T-cell (primary cell): ENCODE results near the gene FASTK. TPM values are rescaled to one million over a fixed set of nuclear protein-coding genes. Genes with fewer than 3 reads are reported as not detected.

Source experiments
- ATAC-seq, 4 experiments: fragments of 200-7000 bp in 3 of 4; fragments of 150-1000 bp in 1 of 4; cut with Tn5 transposase; replicated peaks in 1 of 4; 1 replicate in 3 of 4; 2 replicates in 1 of 4; pipeline ENCODE4 v1.10.0; 2021; ENCODE audit warnings: moderate library complexity in 3 of 4, mild to moderate bottlenecking in 2 of 4, moderate number of reproducible peaks in 1 of 4
- CTCF ChIA-PET, 2 donors: fragments of 300-600 bp; sonication (Branson Sonifier 250); formaldehyde crosslinking; loops; one replicate each; lab custom pipeline; 2022; ENCODE audit warnings: antibody characterized with exemption in 2 of 2; lab: Charles Lee
- POLR2A ChIA-PET, 2 donors: fragments of 300-600 bp; sonication (Branson Sonifier 250); formaldehyde crosslinking; loops; one replicate each; lab custom pipeline; 2022; ENCODE audit warnings: antibody characterized with exemption in 2 of 2; lab: Charles Lee
- DNase-seq, 35 experiments: peaks; one replicate each; pipeline versions ENCODE4 v3.0.0 to v3.0.0-alpha.2; 2013 to 2023
- H3K27ac ChIP-seq: one replicate; pipeline ENCODE4 v1.5.1; 2013; ENCODE audit warnings: low read length
- H3K27me3 ChIP-seq, 2 experiments: replicated peaks in 1 of 2; 1 replicate in 1 of 2; 2 replicates in 1 of 2; pipeline versions ENCODE4 v1.6.1 to v1.7.0; 2013; ENCODE audit warnings: low read length in 1 of 2, mixed read lengths in 1 of 2; ENCODE audit not compliant: control insufficient read depth in 2 of 2, insufficient read depth in 2 of 2; ENCODE audit errors: extremely low read depth in 1 of 2
- H3K36me3 ChIP-seq, 2 donors: 1 replicate in 1 of 2; 2 replicates in 1 of 2; pipeline versions ENCODE4 v1.6.1 to v1.7.0; 2013; ENCODE audit warnings: low read length in 1 of 2; ENCODE audit not compliant: control insufficient read depth in 2 of 2, insufficient read depth in 1 of 2; ENCODE audit errors: extremely low read depth in 1 of 2
- H3K4me1 ChIP-seq, 2 experiments: 1 replicate in 1 of 2; 2 replicates in 1 of 2; pipeline versions ENCODE4 v1.6.1 to v1.7.0; 2013; ENCODE audit warnings: low read length in 2 of 2, mixed read lengths in 1 of 2; ENCODE audit not compliant: insufficient read depth in 2 of 2, control insufficient read depth in 1 of 2; ENCODE audit errors: extremely low read depth in 1 of 2
- H3K4me3 ChIP-seq, 2 donors: 1 replicate in 1 of 2; 2 replicates in 1 of 2; pipeline versions ENCODE4 v1.5.1 to v1.7.0; 2013; ENCODE audit warnings: mild to moderate bottlenecking in 2 of 2, low read length in 1 of 2, moderate library complexity in 1 of 2; ENCODE audit not compliant: control insufficient read depth in 1 of 2; ENCODE audit errors: extremely low read depth in 1 of 2
- H3K9me3 ChIP-seq: 2 replicates; pipeline ENCODE4 v1.7.0; 2013
- H3K27ac Mint-ChIP-seq, 2 donors: one replicate each; pipeline ENCODE4 v1.8.0; 2020 to 2021; ENCODE audit warnings: mild to moderate bottlenecking in 2 of 2, mixed read lengths in 2 of 2
- H3K27me3 Mint-ChIP-seq, 2 donors: one replicate each; pipeline ENCODE4 v1.8.0; 2021 to 2022; ENCODE audit warnings: mixed read lengths in 2 of 2
- H3K36me3 Mint-ChIP-seq: one replicate; pipeline ENCODE4 v1.8.0; 2021; ENCODE audit warnings: mixed read lengths
- H3K4me1 Mint-ChIP-seq, 3 donors: one replicate each; pipeline ENCODE4 v1.8.0; 2020 to 2022; ENCODE audit warnings: mixed read lengths in 3 of 3, mild to moderate bottlenecking in 1 of 3
- H3K4me3 Mint-ChIP-seq, 3 donors: one replicate each; pipeline ENCODE4 v1.8.0; 2020 to 2022; ENCODE audit warnings: mild to moderate bottlenecking in 3 of 3, mixed read lengths in 3 of 3, moderate library complexity in 3 of 3
- H3K9me3 Mint-ChIP-seq, 3 donors: one replicate each; pipeline ENCODE4 v1.8.0; 2020 to 2022; ENCODE audit warnings: mixed read lengths in 3 of 3
- WGBS: methylation state at CpG from one replicate; pipeline ENCODE4 v1.1.5; 2013; ENCODE audit warnings: missing lambda C conversion rate; ENCODE audit not compliant: insufficient coverage; 5-methylcytosine and 5-hydroxymethylcytosine counted together
- total RNA-seq, 35 experiments: library from RNA in 6 of 35; stranded (reverse) in 6 of 35; fragments of 120-200 nt in 1 of 35; gene quantifications; one replicate each; pipeline versions ENCODE4 v1.2.1 to v1.2.4 and lab custom pipeline; 2013 to 2026

The FASTK gene
- total RNA-seq, 5 donors from 2014 or later (not counting 1 experiment from before 2014, with no cell fraction given), result 98.8 to 157 (median 151) TPM

DNA sequence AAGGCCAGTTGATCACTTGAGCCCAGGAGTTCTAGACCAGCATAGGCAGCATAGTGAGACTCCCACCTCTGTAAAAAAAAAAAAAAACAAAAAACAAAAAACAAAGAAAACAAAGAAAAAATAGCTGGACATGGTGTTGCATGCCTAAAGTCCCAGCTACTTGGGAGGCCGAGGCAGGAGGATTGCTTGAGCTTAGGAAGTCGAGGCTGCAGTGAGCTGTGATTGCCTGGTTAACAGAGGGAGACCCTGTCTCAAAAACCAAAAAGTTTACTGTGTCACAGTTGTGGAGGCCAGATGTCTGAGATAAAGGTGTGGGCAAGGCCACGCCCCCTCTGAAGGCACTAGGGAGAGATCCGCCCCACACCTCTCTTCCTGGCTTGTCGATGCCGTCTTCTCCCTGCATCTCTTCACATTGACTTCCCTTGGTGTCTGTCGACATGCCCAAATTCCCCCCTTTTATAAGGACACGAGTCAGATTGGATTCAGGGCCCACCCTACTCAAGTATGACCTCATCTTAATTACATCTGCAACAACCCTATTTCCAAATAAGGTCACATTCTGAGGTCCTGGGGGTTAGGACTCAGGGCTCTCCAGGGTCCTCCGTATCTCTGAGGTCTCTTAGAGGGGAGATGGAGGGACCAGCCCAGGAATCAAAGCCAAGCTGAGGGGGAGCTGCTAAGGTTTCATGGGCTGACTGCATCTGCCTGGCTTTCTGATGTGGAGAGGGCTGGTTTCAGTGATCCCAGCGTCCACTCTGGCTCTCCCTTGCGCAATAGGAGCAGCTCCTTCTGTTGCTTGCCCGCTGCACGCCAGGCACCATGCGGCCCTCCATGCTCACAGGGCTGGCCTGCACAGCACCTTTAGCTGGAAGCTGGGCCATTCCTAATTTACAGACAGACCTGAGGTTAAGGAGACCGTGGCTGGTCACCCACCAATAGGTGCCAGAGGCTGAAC is 28.8 kb upstream of the FASTK start:
- no peaks in the 10 kb centered on the region for H3K9me3 ChIP-seq
- Mint-ChIP-seq H3K27me3 (peaks cover 0 to 13% of the 10 kb centered on the region in 2 donors), H3K36me3 (peaks cover 7% of the 10 kb centered on the region), H3K9me3 (no peaks in the 10 kb centered on the region), H3K4me3 (no peak overlapping the region), H3K27ac (no peak overlapping the region), H3K4me1 (peaks cover 2 to 8% (median 6%) of the 10 kb centered on the region in 3 donors)
- H3K27me3 ChIP-seq, result peaks cover 0 to 21% of the 10 kb centered on the region in 2 experiments
- POLR2A ChIA-PET, result interaction anchor here in 1 of 2 donors (0.6 kb wide), 1 partner anchor 200 kb away, joined by 3 read pairs; no protein-coding TSS in a partner anchor
- peaks cover 2 to 10% of the 10 kb centered on the region in 2 experiments for H3K4me1 ChIP-seq
- DNase-seq (no peak), ATAC-seq (no peak)
- peaks cover 0 to 3% of the 10 kb centered on the region in 2 donors for H3K36me3 ChIP-seq
- CTCF ChIA-PET, result interaction anchor here in 1 of 2 donors (0.6 to 2.0 kb wide), 5 partner anchors 97 to 211 kb away, joined by 4 to 15 read pairs (median 5); no protein-coding TSS in a partner anchor
- WGBS, result 83% methylated on average over 13 of the region's 15 CpGs
- H3K27ac ChIP-seq, result no peak overlapping the region
- no peak overlapping the region for H3K4me3 ChIP-seq

DNA sequence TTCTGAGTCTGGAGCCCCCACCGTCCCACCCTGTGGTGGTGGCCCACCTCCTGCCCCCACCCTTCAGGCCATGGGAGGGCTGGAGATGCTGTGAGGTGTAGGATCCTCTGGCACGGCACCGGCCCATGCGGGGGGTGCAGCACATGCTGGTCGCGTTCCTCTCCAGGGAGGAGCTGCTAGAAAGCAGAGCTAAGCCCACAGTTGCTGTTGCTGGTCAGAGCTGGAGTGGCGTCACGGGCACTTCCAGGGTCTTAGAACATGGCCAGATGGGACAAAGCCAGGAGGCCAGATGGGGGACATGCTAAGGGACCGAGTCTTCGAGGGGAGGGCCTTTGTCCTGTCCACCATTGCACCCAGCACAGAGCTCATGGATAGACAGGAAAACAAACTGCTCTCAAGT is 27.3 kb upstream of the FASTK start:
- H3K27ac Mint-ChIP-seq, result no peak overlapping the region
- H3K36me3 Mint-ChIP-seq, result peaks cover 8% of the 10 kb centered on the region
- DNase-seq (no peak), ATAC-seq (no peak)
- peaks cover 0 to 3% of the 10 kb centered on the region in 2 donors for H3K27me3 Mint-ChIP-seq
- H3K4me1 ChIP-seq, result peaks cover 2 to 7% of the 10 kb centered on the region in 2 experiments
- H3K4me3 Mint-ChIP-seq, result no peak overlapping the region
- H3K4me3 ChIP-seq, result no peak overlapping the region
- H3K9me3 Mint-ChIP-seq, result no peaks in the 10 kb centered on the region
- CTCF ChIA-PET, result no interaction called here
- H3K27ac ChIP-seq, result no peak overlapping the region
- WGBS, result 79% methylated on average over 9 of the region's 10 CpGs
- peaks cover 0 to 6% of the 10 kb centered on the region in 2 experiments for H3K27me3 ChIP-seq
- H3K36me3 ChIP-seq, result peaks cover 0 to 3% of the 10 kb centered on the region in 2 donors
- POLR2A ChIA-PET, result no interaction called here
- peaks cover 2 to 6% (median 5%) of the 10 kb centered on the region in 3 donors for H3K4me1 Mint-ChIP-seq
- H3K9me3 ChIP-seq, result no peaks in the 10 kb centered on the region

DNA sequence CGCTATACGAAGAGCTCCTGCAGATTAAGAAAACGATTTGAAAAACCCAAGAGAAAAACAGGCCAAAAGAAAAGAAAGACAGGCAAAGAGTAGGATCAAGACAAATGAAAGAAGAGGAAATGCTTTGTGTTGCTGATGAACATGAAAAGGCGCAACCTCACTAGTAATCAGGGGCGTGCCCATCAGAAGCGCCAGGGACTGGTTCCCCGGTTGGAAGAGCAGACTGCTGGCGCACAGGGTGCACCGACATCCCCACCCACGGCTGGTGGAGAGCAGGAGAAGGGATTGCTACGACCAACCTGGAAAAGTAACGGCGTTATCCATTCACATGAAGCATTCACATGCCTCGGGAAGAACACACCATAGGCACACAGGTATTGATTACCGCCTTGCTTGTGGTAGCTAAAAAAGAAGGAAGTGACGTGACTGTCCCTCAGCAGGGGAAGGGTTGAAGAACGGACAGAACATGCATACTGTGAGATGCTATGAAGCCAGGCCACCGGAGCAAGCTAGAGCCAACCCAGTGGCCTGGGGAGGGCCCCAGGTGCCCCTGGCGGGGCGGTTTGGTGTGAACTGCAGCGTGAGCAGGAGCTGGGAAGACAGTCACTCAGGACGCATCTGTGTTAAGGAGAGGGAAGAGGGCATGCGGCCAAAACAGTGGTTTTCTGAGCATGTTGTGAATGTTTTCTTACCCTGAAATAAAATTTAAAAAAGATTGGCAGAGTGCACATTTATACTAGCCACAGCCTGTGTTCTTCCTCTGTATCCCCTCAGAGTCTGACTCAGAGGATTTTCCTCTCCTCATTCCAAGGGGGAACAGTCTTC is 24.0 kb upstream of the FASTK start:
- H3K27ac Mint-ChIP-seq, result no peak overlapping the region
- POLR2A ChIA-PET, result interaction anchor here in 1 of 2 donors (0.7 kb wide), 1 partner anchor 1256 kb away, joined by 12 read pairs; no protein-coding TSS in a partner anchor

DNA sequence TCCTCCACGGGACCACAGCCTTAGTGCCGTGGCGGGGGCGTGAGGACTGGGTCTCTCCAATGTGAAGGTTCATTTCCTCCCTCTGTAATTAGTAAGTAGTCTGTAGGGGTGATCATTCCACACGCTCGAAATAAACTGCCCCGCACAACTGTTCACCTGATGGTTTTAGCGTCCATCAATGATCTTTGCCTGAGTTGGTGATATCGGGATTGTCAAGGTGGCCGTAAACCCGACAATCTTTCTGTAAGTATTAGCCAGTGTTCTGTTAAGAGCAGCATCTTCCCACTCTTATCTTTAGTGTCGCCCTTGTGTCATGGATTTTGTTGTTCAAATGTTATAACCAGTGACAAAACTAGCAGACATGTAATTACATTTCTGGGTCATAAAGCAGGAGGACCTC is 23.4 kb upstream of the FASTK start:
- Histone ChIP-seq H3K36me3 (peaks cover 0 to 3% of the 10 kb centered on the region in 2 donors), H3K27me3 (no peaks in the 10 kb centered on the region), H3K9me3 (no peaks in the 10 kb centered on the region), H3K4me3 (no peak overlapping the region), H3K4me1 (no peaks in the 10 kb centered on the region), H3K27ac (no peak overlapping the region)
- ChIA-PET CTCF (no interaction called here), POLR2A (no interaction called here)
- no peaks in the 10 kb centered on the region for H3K27me3 Mint-ChIP-seq
- 94% methylated on average over 6 of the region's 12 CpGs for WGBS
- no peak overlapping the region for H3K4me3 Mint-ChIP-seq
- no peak overlapping the region for H3K27ac Mint-ChIP-seq
- no peaks in the 10 kb centered on the region for H3K4me1 Mint-ChIP-seq
- H3K9me3 Mint-ChIP-seq, result no peaks in the 10 kb centered on the region
- DNase-seq, result no peak
- H3K36me3 Mint-ChIP-seq, result peaks cover 6% of the 10 kb centered on the region
- ATAC-seq, result no peak

More for the DNA sequence above, 24.0 kb upstream of the FASTK start:
- H3K27me3 ChIP-seq, result no peaks in the 10 kb centered on the region
- WGBS, result 83% methylated on average over 22 of the region's 23 CpGs
- H3K36me3 ChIP-seq, result peaks cover 0 to 3% of the 10 kb centered on the region in 2 donors
- no peak for ATAC-seq
- no peaks in the 10 kb centered on the region for H3K9me3 ChIP-seq
- no peak for DNase-seq
- no peak overlapping the region for H3K27ac ChIP-seq
- no peaks in the 10 kb centered on the region for H3K9me3 Mint-ChIP-seq
- H3K27me3 Mint-ChIP-seq, result no peaks in the 10 kb centered on the region
- H3K4me1 ChIP-seq, result no peaks in the 10 kb centered on the region
- H3K4me1 Mint-ChIP-seq, result no peaks in the 10 kb centered on the region
- H3K36me3 Mint-ChIP-seq, result peaks cover 6% of the 10 kb centered on the region
- no peak overlapping the region for H3K4me3 ChIP-seq
- CTCF ChIA-PET, result interaction anchor here in 1 of 2 donors (0.6 kb wide), 2 partner anchors 111 to 445 kb away, joined by 3 to 4 read pairs; no protein-coding TSS in a partner anchor
- H3K4me3 Mint-ChIP-seq, result no peak overlapping the region

DNA sequence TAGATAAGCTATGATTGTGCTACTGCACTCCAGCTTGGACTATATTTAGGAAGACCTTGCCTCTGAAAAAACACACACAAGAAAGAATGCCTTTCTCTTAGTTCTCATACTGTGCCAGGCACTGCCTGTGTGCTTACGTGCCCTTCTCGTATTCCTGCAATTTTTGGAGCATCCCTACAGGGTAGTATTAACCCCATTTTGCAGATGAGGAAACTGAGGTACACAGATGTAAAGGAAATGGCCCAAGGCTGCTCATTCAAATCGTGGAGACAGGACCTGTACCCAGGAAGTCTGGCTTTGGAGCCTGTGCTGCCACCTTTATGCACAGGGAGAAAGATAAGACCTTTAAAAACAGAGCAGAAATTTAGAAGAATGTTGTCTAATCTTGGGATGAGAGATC is 22.4 kb upstream of the FASTK start:
- DNase-seq, result no peak
- ATAC-seq, result no peak
- Mint-ChIP-seq H3K4me3 (no peak overlapping the region), H3K36me3 (peaks cover 6% of the 10 kb centered on the region), H3K27ac (no peak overlapping the region), H3K27me3 (no peaks in the 10 kb centered on the region), H3K4me1 (no peaks in the 10 kb centered on the region), H3K9me3 (no peaks in the 10 kb centered on the region)
- ChIA-PET CTCF (interaction anchor here in 1 of 2 donors (0.6 kb wide), 1 partner anchor 8 kb away, joined by 3 read pairs; no protein-coding TSS in a partner anchor), POLR2A (no interaction called here)
- Histone ChIP-seq H3K4me1 (no peaks in the 10 kb centered on the region), H3K27ac (no peak overlapping the region), H3K27me3 (no peaks in the 10 kb centered on the region), H3K4me3 (no peak overlapping the region), H3K36me3 (peaks cover 0 to 3% of the 10 kb centered on the region in 2 donors), H3K9me3 (no peaks in the 10 kb centered on the region)
- WGBS, result 80% methylated on average over 1 of the region's 3 CpGs
